ENCODE results near the gene RWDD3. TPM values are rescaled to one million over a fixed set of nuclear protein-coding genes. Genes with fewer than 3 reads are reported as not detected.

The RWDD3 gene
- total RNA-seq, 1 experiment from 2014 or later: 6.1 TPM

DNA sequence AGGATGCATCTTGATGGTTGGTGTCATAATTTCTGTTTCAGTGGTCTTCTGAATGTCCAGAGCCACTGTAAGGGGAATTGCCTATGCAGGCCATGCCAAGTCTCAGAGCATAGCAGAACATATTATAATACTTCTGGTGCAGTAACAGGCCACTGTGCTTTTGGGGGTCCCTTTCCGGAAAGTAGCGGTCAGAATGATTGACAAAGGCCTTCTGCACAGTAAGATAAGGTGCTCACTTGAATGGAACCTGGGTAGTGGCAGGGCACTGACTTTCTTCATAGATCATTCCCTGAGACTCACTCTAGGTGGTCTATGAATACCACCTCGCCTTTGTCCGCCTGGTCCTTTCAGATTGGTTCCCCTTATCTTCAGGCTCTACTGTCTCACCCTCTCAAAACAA is 28.9 kb downstream of the RWDD3 start:
- DNase-seq (ENCODE audit: low read depth, low spot score) (no peak), ATAC-seq (no peak)
- in situ Hi-C loops (cut with HindIII; ENCODE audit: low pct_unique_long_range_greater_than_20kb, low sequenced_read_pairs) (no loop called here), intact Hi-C loops (cut with micrococcal nuclease; ENCODE audit: unreplicated experiment) (no loop called here)
- CTCF ChIA-PET: no interaction called here
- Histone ChIP-seq H3K27ac (ENCODE audit: low read length) (no peak overlapping the region), H3K4me3 (ENCODE audit: low read depth in 2 of 2, low read length in 2 of 2) (no peak overlapping the region), H3K36me3 (ENCODE audit: control insufficient read depth, insufficient read depth, low read length) (no peaks in the 10 kb centered on the region), H3K27me3 (ENCODE audit: control insufficient read depth, insufficient read depth, low read length) (no peaks in the 10 kb centered on the region), H3K9me3 (ENCODE audit: control insufficient read depth, insufficient read depth, low read depth, low read length) (no peaks in the 10 kb centered on the region), H3K4me1 (ENCODE audit: control insufficient read depth, insufficient read depth, low read length) (no peaks in the 10 kb centered on the region)
- POLR2A ChIA-PET: no interaction called here
- TF ChIP-seq SIN3A (IDR thresholded peaks at IDR 0.05; ENCODE audit: borderline replicate concordance, insufficient read depth, low read depth, low read length) (no peak), POLR2AphosphoS5 (IDR thresholded peaks at IDR 0.05; ENCODE audit: low read depth, low read length) (no peak), TCF7L2 (IDR thresholded peaks at IDR 0.05; ENCODE audit: low read depth, low read length) (no peak)
- TF ChIP-seq, protein P1, sequence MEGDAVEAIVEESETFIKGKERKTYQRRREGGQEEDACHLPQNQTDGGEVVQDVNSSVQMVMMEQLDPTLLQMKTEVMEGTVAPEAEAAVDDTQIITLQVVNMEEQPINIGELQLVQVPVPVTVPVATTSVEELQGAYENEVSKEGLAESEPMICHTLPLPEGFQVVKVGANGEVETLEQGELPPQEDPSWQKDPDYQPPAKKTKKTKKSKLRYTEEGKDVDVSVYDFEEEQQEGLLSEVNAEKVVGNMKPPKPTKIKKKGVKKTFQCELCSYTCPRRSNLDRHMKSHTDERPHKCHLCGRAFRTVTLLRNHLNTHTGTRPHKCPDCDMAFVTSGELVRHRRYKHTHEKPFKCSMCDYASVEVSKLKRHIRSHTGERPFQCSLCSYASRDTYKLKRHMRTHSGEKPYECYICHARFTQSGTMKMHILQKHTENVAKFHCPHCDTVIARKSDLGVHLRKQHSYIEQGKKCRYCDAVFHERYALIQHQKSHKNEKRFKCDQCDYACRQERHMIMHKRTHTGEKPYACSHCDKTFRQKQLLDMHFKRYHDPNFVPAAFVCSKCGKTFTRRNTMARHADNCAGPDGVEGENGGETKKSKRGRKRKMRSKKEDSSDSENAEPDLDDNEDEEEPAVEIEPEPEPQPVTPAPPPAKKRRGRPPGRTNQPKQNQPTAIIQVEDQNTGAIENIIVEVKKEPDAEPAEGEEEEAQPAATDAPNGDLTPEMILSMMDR (IDR thresholded peaks at IDR 0.05): no peak
- TF ChIP-seq, protein P2, sequence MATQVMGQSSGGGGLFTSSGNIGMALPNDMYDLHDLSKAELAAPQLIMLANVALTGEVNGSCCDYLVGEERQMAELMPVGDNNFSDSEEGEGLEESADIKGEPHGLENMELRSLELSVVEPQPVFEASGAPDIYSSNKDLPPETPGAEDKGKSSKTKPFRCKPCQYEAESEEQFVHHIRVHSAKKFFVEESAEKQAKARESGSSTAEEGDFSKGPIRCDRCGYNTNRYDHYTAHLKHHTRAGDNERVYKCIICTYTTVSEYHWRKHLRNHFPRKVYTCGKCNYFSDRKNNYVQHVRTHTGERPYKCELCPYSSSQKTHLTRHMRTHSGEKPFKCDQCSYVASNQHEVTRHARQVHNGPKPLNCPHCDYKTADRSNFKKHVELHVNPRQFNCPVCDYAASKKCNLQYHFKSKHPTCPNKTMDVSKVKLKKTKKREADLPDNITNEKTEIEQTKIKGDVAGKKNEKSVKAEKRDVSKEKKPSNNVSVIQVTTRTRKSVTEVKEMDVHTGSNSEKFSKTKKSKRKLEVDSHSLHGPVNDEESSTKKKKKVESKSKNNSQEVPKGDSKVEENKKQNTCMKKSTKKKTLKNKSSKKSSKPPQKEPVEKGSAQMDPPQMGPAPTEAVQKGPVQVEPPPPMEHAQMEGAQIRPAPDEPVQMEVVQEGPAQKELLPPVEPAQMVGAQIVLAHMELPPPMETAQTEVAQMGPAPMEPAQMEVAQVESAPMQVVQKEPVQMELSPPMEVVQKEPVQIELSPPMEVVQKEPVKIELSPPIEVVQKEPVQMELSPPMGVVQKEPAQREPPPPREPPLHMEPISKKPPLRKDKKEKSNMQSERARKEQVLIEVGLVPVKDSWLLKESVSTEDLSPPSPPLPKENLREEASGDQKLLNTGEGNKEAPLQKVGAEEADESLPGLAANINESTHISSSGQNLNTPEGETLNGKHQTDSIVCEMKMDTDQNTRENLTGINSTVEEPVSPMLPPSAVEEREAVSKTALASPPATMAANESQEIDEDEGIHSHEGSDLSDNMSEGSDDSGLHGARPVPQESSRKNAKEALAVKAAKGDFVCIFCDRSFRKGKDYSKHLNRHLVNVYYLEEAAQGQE (IDR thresholded peaks at IDR 0.05; ENCODE audit: insufficient read depth in 1 of 2, low read depth in 2 of 2, low read length in 1 of 2): no peak
- no TSS peak for BruUV-seq (replicated peaks)

DNA sequence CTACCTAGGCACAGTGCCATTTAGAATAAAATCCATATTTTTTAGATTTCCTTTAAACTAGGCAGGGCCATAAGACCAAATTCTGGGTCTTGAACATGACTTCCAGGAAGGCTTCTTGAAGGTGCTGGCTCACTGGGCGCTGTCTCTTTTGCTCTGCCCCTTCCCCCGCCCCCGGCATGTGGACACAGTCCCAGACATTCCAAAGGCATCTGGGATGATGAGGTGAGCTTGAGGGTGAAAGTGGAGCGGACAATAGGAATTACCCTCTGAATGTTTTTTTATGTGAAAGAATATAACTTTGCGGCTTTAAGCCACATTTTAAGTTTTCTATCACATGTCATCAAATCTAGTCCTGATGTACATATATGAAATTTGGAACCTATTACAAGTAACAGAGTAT is 29.4 kb downstream of the RWDD3 start:
- ATAC-seq (no peak), DNase-seq (ENCODE audit: low read depth, low spot score) (no peak)
- ChIA-PET CTCF (no interaction called here), POLR2A (no interaction called here)
- in situ Hi-C loops (cut with HindIII; ENCODE audit: low pct_unique_long_range_greater_than_20kb, low sequenced_read_pairs): no loop called here
- H3K4me1 ChIP-seq (ENCODE audit: control insufficient read depth, insufficient read depth, low read length): no peaks in the 10 kb centered on the region
- intact Hi-C loops (cut with micrococcal nuclease; ENCODE audit: unreplicated experiment): no loop called here
- no peak overlapping the region for H3K27ac ChIP-seq (ENCODE audit: low read length)
- H3K27me3 ChIP-seq (ENCODE audit: control insufficient read depth, insufficient read depth, low read length): no peaks in the 10 kb centered on the region
- TF ChIP-seq, protein P2 (IDR thresholded peaks at IDR 0.05; ENCODE audit: insufficient read depth in 1 of 2, low read depth in 2 of 2, low read length in 1 of 2): no peak
- no peak for TF ChIP-seq POLR2AphosphoS5 (IDR thresholded peaks at IDR 0.05; ENCODE audit: low read depth, low read length)
- no peaks in the 10 kb centered on the region for H3K36me3 ChIP-seq (ENCODE audit: control insufficient read depth, insufficient read depth, low read length)
- H3K9me3 ChIP-seq (ENCODE audit: control insufficient read depth, insufficient read depth, low read depth, low read length): no peaks in the 10 kb centered on the region
- H3K4me3 ChIP-seq (ENCODE audit: low read depth in 2 of 2, low read length in 2 of 2): no peak overlapping the region
- BruUV-seq (replicated peaks): no TSS peak
